Activated T-cell treated with anti-CD3 and anti-CD28 coated beads, Interleukin-2, amount 50 U/mL, for 48 hours (primary cell): ENCODE measurements around the gene TRABD2B.

Experiments used
- DNase-seq, 2 experiments: peaks; one replicate each; pipeline ENCODE4 v3.0.0-alpha.2; 2020

TRABD2B gene

GRCh38 chr1:47818682-47819573 is 178.3 kb downstream of the TRABD2B start:
- no peak for DNase-seq

- no peak for DNase-seq
These were observed 179.3 kb downstream of the TRABD2B start for GRCh38 chr1:47817861-47818260.

- DNase-seq: no peak
These were observed 180.7 kb downstream of the TRABD2B start for GRCh38 chr1:47816325-47817071.

GRCh38 chr1:47814612-47815395 is 182.4 kb downstream of the TRABD2B start:
- no peak for DNase-seq

- no peak for DNase-seq
These were observed 183.2 kb downstream of the TRABD2B start for GRCh38 chr1:47813970-47814369.

- DNase-seq: no peak
These were observed 184.2 kb downstream of the TRABD2B start for GRCh38 chr1:47812904-47813514.

- no peak for DNase-seq
These were observed 186.1 kb downstream of the TRABD2B start for GRCh38 chr1:47810964-47811682.

- no peak for DNase-seq
These were observed 187.7 kb downstream of the TRABD2B start for GRCh38 chr1:47809301-47810084.

GRCh38 chr1:47808612-47809011 is 188.6 kb downstream of the TRABD2B start:
- no peak for DNase-seq

- DNase-seq: no peak
These were observed 191.2 kb downstream of the TRABD2B start for GRCh38 chr1:47805921-47806361.

GRCh38 chr1:47805018-47805417 is 192.2 kb downstream of the TRABD2B start:
- DNase-seq: no peak

- no peak for DNase-seq
These were observed 193.2 kb downstream of the TRABD2B start for GRCh38 chr1:47803815-47804501.

- no peak for DNase-seq
These were observed 199.6 kb downstream of the TRABD2B start for GRCh38 chr1:47797575-47797974.

GRCh38 chr1:47796626-47797025 is 200.6 kb downstream of the TRABD2B start:
- DNase-seq: no peak

GRCh38 chr1:47795102-47795501 is 202.1 kb downstream of the TRABD2B start:
- no peak for DNase-seq

GRCh38 chr1:47794530-47794929 is 202.7 kb downstream of the TRABD2B start:
- DNase-seq: no peak

- DNase-seq: no peak
These were observed 203.1 kb downstream of the TRABD2B start for GRCh38 chr1:47794081-47794480.

GRCh38 chr1:47793563-47793962 is 203.6 kb downstream of the TRABD2B start:
- no peak for DNase-seq

- no peak for DNase-seq
These were observed 204.4 kb downstream of the TRABD2B start for GRCh38 chr1:47792779-47793178.

- no peak for DNase-seq
These were observed 205.1 kb downstream of the TRABD2B start for GRCh38 chr1:47791879-47792608.
